K562 (cell line): ENCODE results near the gene FASTK. TPM values are rescaled to one million over a fixed set of nuclear protein-coding genes. Genes with fewer than 3 reads are reported as not detected.

ENCODE experiments used
- BCL6 ChIP-seq: fragments of 250-450 bp; sonication (Bioruptor Pico); IDR thresholded peaks from 2 replicates; pipeline ENCODE4 v1.4.0; 2020
- BHLHE40 ChIP-seq: IDR thresholded peaks from 2 replicates; pipeline ENCODE4 v1.6.1; 2011; ENCODE audit warnings: low read length, improper control_type of control experiment
- EZH2 ChIP-seq: IDR thresholded peaks from 2 replicates; pipeline ENCODE4 v1.6.1; 2012; ENCODE audit warnings: low read depth, mild to moderate bottlenecking, inconsistent platforms, low read length, borderline replicate concordance
- GABPA ChIP-seq: fragments of 200-800 bp; sonication (Bioruptor generic); conservative IDR thresholded peaks from 2 replicates; pipeline ENCODE4 v1.6.1; 2016; ENCODE audit warnings: low read depth, missing genetic modification characterization, missing compliant biosample characterization
- GATA2 ChIP-seq: sonication (generic); formaldehyde crosslinking; IDR thresholded peaks from 2 replicates; pipeline ENCODE4 v1.4.0; 2020; ENCODE audit warnings: mild to moderate bottlenecking, missing genetic modification reagents
- KLF13 ChIP-seq: fragments of 450-650 bp; IDR thresholded peaks from 2 replicates; pipeline ENCODE4 v1.6.1; 2016; ENCODE audit warnings: missing genetic modification characterization, low read depth, mild to moderate bottlenecking, missing compliant biosample characterization, moderate library complexity, borderline replicate concordance
- MEIS2 ChIP-seq: fragments of 450-650 bp; IDR thresholded peaks from 2 replicates; pipeline ENCODE4 v1.6.1; 2014; ENCODE audit warnings: mild to moderate bottlenecking; ENCODE audit not compliant: partially characterized antibody
- POLR2AphosphoS5 ChIP-seq: IDR thresholded peaks from 2 replicates; pipeline ENCODE4 v1.6.1; 2011; ENCODE audit warnings: mild to moderate bottlenecking, low read depth, low read length, moderate library complexity; ENCODE audit not compliant: control insufficient read depth, insufficient read depth
- POLR3A ChIP-seq: IDR thresholded peaks from 2 replicates; pipeline ENCODE4 v1.6.1; 2011; ENCODE audit warnings: borderline replicate concordance, mild to moderate bottlenecking, moderate library complexity; ENCODE audit not compliant: insufficient read length, insufficient read depth; ENCODE audit errors: extremely low read depth
- SIN3A ChIP-seq, 2 experiments: fragments of 150-350 bp in 1 of 2; IDR thresholded peaks; 2 replicates each; pipeline ENCODE4 v1.6.1; 2011 to 2016; ENCODE audit warnings: borderline replicate concordance in 2 of 2, low read depth in 2 of 2, low read length in 2 of 2, mild to moderate bottlenecking in 2 of 2, moderate library complexity in 2 of 2; ENCODE audit not compliant: control insufficient read depth in 1 of 2
- SMARCA5 ChIP-seq: fragments of 450-650 bp; IDR thresholded peaks from 2 replicates; pipeline ENCODE4 v1.6.1; 2016
- ZBTB1 ChIP-seq: sonication (generic); formaldehyde crosslinking; IDR thresholded peaks from 2 replicates; pipeline ENCODE4 v1.8.1; 2023; ENCODE audit warnings: missing genetic modification reagents, low read depth, mild to moderate bottlenecking, borderline replicate concordance
- ZC3H11A ChIP-seq: IDR thresholded peaks from 2 replicates; pipeline ENCODE4 v1.6.1; 2012; ENCODE audit warnings: low read depth, low read length, improper control_type of control experiment
- ZFP36 ChIP-seq: fragments of 150-350 bp; IDR thresholded peaks from 2 replicates; pipeline ENCODE4 v1.6.1; 2018; ENCODE audit warnings: low read length, low read depth; ENCODE audit not compliant: partially characterized antibody
- ZNF551 ChIP-seq: fragments of 250-450 bp; sonication (Bioruptor Pico); IDR thresholded peaks from 2 replicates; pipeline ENCODE4 v1.5.0; 2021; ENCODE audit warnings: mild to moderate bottlenecking, moderate library complexity
- ZNF668 ChIP-seq: fragments of 250-450 bp; sonication (Bioruptor Pico); IDR thresholded peaks from 2 replicates; pipeline ENCODE4 v1.8.0; 2022; ENCODE audit warnings: mild to moderate bottlenecking, inconsistent platforms
- polyA plus RNA-seq, 8 experiments: library from polyadenylated mRNA; depleted of rRNA in 4 of 8; stranded (reverse) in 5 of 8; unstranded in 3 of 8; fragments of >200 nt; fragmentation: Nextera tagmentation in 2 of 8; fragmentation: Illumina TruSeq in 1 of 8; extraction: Ambion mirVana in 2 of 8; extraction: Trizol in 1 of 8; gene quantifications; 2 replicates each; pipeline versions ENCODE4 v1.2.1 to v1.2.3, GENCODE V29; 2011 to 2014; ENCODE audit warnings: inconsistent platforms in 1 of 8, missing spikeins in 1 of 8
- total RNA-seq, 7 experiments: library from RNA; depleted of rRNA in 6 of 7; stranded (reverse); fragments of >200 nt in 6 of 7; fragmentation: Illumina TruSeq in 2 of 7; extraction: Trizol in 2 of 7; gene quantifications; 2 replicates each; pipeline versions ENCODE4 v1.2.1 to v1.2.3, GENCODE V29; 2011 to 2021; ENCODE audit warnings: low replicate concordance in 1 of 7
- TF ChIP-seq, protein P1 (sequence below): fragments of 250-450 bp; sonication (Bioruptor Pico); IDR thresholded peaks from 2 replicates; pipeline ENCODE4 v1.5.0; 2021
- TF ChIP-seq, protein P2 (sequence below): sonication (generic); formaldehyde crosslinking; IDR thresholded peaks from 2 replicates; pipeline ENCODE4 v1.8.0; 2022; ENCODE audit warnings: mild to moderate bottlenecking, missing genetic modification reagents
- TF ChIP-seq, protein P3 (sequence below): sonication (generic); formaldehyde crosslinking; IDR thresholded peaks from 2 replicates; pipeline ENCODE4 v1.4.0; 2020; ENCODE audit warnings: mild to moderate bottlenecking, missing genetic modification reagents
- TF ChIP-seq, protein P4 (sequence below): fragments of 250-450 bp; sonication (Bioruptor Pico); IDR thresholded peaks from 2 replicates; pipeline ENCODE4 v1.4.0; 2020
- TF ChIP-seq, protein P5 (sequence below): sonication (generic); formaldehyde crosslinking; IDR thresholded peaks from 2 replicates; pipeline ENCODE4 v1.8.1; 2023; ENCODE audit warnings: mild to moderate bottlenecking, missing genetic modification reagents, moderate library complexity

The FASTK gene
- total and polyA plus RNA-seq, 9 of the 15 experiments (the other 6 are each of a cell fraction or from before 2014, with no cell fraction given), result 0.51 to 150 (median 48.2) TPM

DNA sequence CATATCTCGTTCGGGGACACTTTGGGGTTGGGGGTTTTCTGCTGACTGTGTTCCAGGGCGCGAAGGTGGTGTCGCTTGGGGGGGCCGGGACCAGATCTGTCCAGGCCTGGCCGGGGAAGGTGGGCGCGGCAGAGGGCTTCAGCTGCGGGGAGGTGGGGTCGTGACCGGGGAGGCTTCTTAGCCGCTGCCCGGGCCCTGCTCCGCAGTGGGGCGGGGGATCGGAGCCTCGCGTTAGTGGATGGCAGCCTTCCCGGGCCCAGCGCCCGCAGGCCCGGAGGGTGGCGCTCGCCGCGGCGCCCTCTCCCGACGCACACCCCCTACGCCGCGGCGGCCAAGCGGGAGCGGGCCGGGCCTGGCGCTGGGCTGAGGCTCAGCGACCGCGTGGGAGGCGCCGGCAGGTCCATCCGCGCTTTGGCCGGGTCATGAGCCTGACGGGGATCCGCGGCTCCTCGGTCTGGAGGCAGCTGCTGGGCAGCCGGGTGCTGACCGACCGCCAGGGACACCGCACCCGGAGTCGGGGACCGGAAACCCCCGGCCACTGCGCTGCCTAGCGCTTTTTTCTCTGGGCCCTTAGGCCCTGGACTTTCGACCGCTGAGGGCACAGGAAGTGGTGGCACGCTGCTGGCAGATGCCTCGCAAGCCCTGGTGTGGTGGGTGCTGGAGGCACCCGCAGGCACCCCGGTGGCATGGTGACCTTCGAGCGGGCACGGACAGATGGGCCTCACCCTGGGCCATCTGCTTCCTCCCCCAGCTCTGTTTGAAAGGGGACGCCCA, 6.8 kb upstream of the FASTK start (continued):
- TF ChIP-seq, protein P1, sequence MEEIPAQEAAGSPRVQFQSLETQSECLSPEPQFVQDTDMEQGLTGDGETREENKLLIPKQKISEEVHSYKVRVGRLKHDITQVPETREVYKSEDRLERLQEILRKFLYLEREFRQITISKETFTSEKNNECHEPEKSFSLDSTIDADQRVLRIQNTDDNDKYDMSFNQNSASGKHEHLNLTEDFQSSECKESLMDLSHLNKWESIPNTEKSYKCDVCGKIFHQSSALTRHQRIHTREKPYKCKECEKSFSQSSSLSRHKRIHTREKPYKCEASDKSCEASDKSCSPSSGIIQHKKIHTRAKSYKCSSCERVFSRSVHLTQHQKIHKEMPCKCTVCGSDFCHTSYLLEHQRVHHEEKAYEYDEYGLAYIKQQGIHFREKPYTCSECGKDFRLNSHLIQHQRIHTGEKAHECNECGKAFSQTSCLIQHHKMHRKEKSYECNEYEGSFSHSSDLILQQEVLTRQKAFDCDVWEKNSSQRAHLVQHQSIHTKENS (CRISPR knock-in tag), result no peak
- TF ChIP-seq KLF13 (tag), result peak; percentile 63; the same call in 1 of the 2 replicates
- TF ChIP-seq, protein P2, sequence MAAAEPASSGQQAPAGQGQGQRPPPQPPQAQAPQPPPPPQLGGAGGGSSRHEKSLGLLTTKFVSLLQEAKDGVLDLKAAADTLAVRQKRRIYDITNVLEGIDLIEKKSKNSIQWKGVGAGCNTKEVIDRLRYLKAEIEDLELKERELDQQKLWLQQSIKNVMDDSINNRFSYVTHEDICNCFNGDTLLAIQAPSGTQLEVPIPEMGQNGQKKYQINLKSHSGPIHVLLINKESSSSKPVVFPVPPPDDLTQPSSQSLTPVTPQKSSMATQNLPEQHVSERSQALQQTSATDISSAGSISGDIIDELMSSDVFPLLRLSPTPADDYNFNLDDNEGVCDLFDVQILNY (CRISPR knock-in tag), result no peak; the same call in 1 of the 2 replicates
- TF ChIP-seq POLR3A, result no peak
- no peak; the same call in 1 of the 2 replicates for TF ChIP-seq SMARCA5
- no peak for TF ChIP-seq GABPA (tag)
- TF ChIP-seq ZNF551, result no peak
- TF ChIP-seq, protein P3, sequence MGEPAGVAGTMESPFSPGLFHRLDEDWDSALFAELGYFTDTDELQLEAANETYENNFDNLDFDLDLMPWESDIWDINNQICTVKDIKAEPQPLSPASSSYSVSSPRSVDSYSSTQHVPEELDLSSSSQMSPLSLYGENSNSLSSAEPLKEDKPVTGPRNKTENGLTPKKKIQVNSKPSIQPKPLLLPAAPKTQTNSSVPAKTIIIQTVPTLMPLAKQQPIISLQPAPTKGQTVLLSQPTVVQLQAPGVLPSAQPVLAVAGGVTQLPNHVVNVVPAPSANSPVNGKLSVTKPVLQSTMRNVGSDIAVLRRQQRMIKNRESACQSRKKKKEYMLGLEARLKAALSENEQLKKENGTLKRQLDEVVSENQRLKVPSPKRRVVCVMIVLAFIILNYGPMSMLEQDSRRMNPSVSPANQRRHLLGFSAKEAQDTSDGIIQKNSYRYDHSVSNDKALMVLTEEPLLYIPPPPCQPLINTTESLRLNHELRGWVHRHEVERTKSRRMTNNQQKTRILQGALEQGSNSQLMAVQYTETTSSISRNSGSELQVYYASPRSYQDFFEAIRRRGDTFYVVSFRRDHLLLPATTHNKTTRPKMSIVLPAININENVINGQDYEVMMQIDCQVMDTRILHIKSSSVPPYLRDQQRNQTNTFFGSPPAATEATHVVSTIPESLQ (CRISPR knock-in tag), result no peak
- peak in 1 of 2 experiments; percentile 97; a peak in 2 of 4 replicates for TF ChIP-seq SIN3A (IDR thresholded peaks at IDR 0.05; ENCODE audit: borderline replicate concordance in 2 of 2, control insufficient read depth in 1 of 2, low read depth in 2 of 2, low read length in 2 of 2)
- TF ChIP-seq GATA2 (CRISPR knock-in tag), result no peak
- TF ChIP-seq ZBTB1 (CRISPR knock-in tag), result no peak
- TF ChIP-seq EZH2, result no peak
- TF ChIP-seq BHLHE40, result no peak
- TF ChIP-seq, protein P4, sequence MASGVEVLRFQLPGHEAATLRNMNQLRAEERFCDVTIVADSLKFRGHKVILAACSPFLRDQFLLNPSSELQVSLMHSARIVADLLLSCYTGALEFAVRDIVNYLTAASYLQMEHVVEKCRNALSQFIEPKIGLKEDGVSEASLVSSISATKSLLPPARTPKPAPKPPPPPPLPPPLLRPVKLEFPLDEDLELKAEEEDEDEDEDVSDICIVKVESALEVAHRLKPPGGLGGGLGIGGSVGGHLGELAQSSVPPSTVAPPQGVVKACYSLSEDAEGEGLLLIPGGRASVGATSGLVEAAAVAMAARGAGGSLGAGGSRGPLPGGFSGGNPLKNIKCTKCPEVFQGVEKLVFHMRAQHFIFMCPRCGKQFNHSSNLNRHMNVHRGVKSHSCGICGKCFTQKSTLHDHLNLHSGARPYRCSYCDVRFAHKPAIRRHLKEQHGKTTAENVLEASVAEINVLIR (CRISPR knock-in tag), result no peak
- TF ChIP-seq ZFP36, result no peak
- TF ChIP-seq, protein P5, sequence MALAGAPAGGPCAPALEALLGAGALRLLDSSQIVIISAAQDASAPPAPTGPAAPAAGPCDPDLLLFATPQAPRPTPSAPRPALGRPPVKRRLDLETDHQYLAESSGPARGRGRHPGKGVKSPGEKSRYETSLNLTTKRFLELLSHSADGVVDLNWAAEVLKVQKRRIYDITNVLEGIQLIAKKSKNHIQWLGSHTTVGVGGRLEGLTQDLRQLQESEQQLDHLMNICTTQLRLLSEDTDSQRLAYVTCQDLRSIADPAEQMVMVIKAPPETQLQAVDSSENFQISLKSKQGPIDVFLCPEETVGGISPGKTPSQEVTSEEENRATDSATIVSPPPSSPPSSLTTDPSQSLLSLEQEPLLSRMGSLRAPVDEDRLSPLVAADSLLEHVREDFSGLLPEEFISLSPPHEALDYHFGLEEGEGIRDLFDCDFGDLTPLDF (CRISPR knock-in tag), result peak; percentile 68
- no peak for TF ChIP-seq BCL6 (CRISPR knock-in tag)
- no peak for TF ChIP-seq ZNF668 (CRISPR knock-in tag)
- TF ChIP-seq ZC3H11A, result no peak
- TF ChIP-seq MEIS2, result no peak
- TF ChIP-seq POLR2AphosphoS5, result no peak
